Neural progenitor cell (in vitro differentiated cells): ENCODE data around the gene CNTNAP2. TPM values are rescaled to one million over a fixed set of nuclear protein-coding genes. Genes with fewer than 3 reads are reported as not detected.

Experiments
- DNase-seq: peaks from one replicate; pipeline ENCODE4 v3.0.0-alpha.2; 2016; ENCODE audit warnings: low spot score
- H2AFZ ChIP-seq: fragments of 200-600 bp; sonication (generic); replicated peaks from 2 replicates; pipeline ENCODE4 v1.6.1; 2016; ENCODE audit warnings: antibody characterized with exemption
- H3F3A ChIP-seq: fragments of 200-600 bp; sonication (generic); 2 replicates; pipeline ENCODE4 v1.6.1; 2016; ENCODE audit warnings: antibody characterized with exemption, low read depth
- H3K27ac ChIP-seq: fragments of 200-600 bp; sonication (generic); 2 replicates; pipeline ENCODE4 v1.5.1; 2016; ENCODE audit warnings: mild to moderate bottlenecking
- H3K27me3 ChIP-seq: fragments of 200-600 bp; sonication (generic); 2 replicates; pipeline ENCODE4 v1.6.1; 2016; ENCODE audit warnings: mild to moderate bottlenecking, moderate library complexity
- H3K36me3 ChIP-seq: fragments of 200-600 bp; sonication (generic); 2 replicates; pipeline ENCODE4 v1.5.1; 2016
- H3K4me1 ChIP-seq: fragments of 200-600 bp; sonication (generic); 2 replicates; pipeline ENCODE4 v1.6.1; 2016; ENCODE audit warnings: mixed run types
- H3K4me2 ChIP-seq: fragments of 200-600 bp; sonication (generic); 2 replicates; pipeline ENCODE4 v1.6.1; 2016
- H3K4me3 ChIP-seq: fragments of 200-600 bp; sonication (generic); 2 replicates; pipeline ENCODE4 v1.5.1; 2016
- H3K79me2 ChIP-seq: fragments of 200-600 bp; sonication (generic); 2 replicates; pipeline ENCODE4 v1.6.1; 2016; ENCODE audit warnings: low read depth
- H3K9ac ChIP-seq: fragments of 200-600 bp; sonication (generic); 2 replicates; pipeline ENCODE4 v1.6.1; 2016
- H3K9me3 ChIP-seq: fragments of 200-600 bp; sonication (generic); 2 replicates; pipeline ENCODE4 v1.5.1; 2016; ENCODE audit warnings: low read depth
- H4K20me1 ChIP-seq: fragments of 200-600 bp; sonication (generic); 2 replicates; pipeline ENCODE4 v1.6.1; 2016; ENCODE audit warnings: low read depth
- H3K27ac Mint-ChIP-seq: 3 replicates; pipeline ENCODE4 v1.8.0; 2021; ENCODE audit warnings: mixed read lengths
- H3K27me3 Mint-ChIP-seq: 2 replicates; pipeline ENCODE4 v1.8.0; 2022; ENCODE audit warnings: low read depth, mild to moderate bottlenecking, inconsistent platforms, moderate library complexity, mixed read lengths; ENCODE audit not compliant: insufficient read depth
- H3K36me3 Mint-ChIP-seq: 3 replicates; pipeline ENCODE4 v1.8.0; 2021; ENCODE audit warnings: mixed read lengths
- H3K4me1 Mint-ChIP-seq: 3 replicates; pipeline ENCODE4 v1.8.0; 2021; ENCODE audit warnings: mixed read lengths
- H3K4me3 Mint-ChIP-seq: 3 replicates; pipeline ENCODE4 v1.8.0; 2021; ENCODE audit warnings: mild to moderate bottlenecking, moderate library complexity, mixed read lengths
- H3K9me3 Mint-ChIP-seq: 3 replicates; pipeline ENCODE4 v1.8.0; 2020; ENCODE audit warnings: mixed read lengths
- EZH2 ChIP-seq: fragments of 200-600 bp; sonication (generic); IDR thresholded peaks from 2 replicates; pipeline ENCODE4 v1.6.1; 2017; ENCODE audit warnings: antibody characterized with exemption, mild to moderate bottlenecking, moderate library complexity
- EZH2phosphoT487 ChIP-seq: fragments of 200-600 bp; sonication (generic); IDR thresholded peaks from 2 replicates; pipeline ENCODE4 v1.6.1; 2017; ENCODE audit warnings: antibody characterized with exemption
- total RNA-seq: library from RNA; depleted of rRNA; stranded (reverse); fragments of >200 nt; gene quantifications from 2 replicates; pipeline ENCODE4 v1.2.3, GENCODE V29; 2015; ENCODE audit warnings: low replicate concordance
- TF ChIP-seq, protein P1 (sequence below): fragments of 200-600 bp; sonication (generic); IDR thresholded peaks from 2 replicates; pipeline ENCODE4 v1.5.1; 2017; ENCODE audit warnings: antibody characterized with exemption, mild to moderate bottlenecking

The CNTNAP2 gene
- total RNA-seq = 110 and 126 TPM in 2 replicates

DNA sequence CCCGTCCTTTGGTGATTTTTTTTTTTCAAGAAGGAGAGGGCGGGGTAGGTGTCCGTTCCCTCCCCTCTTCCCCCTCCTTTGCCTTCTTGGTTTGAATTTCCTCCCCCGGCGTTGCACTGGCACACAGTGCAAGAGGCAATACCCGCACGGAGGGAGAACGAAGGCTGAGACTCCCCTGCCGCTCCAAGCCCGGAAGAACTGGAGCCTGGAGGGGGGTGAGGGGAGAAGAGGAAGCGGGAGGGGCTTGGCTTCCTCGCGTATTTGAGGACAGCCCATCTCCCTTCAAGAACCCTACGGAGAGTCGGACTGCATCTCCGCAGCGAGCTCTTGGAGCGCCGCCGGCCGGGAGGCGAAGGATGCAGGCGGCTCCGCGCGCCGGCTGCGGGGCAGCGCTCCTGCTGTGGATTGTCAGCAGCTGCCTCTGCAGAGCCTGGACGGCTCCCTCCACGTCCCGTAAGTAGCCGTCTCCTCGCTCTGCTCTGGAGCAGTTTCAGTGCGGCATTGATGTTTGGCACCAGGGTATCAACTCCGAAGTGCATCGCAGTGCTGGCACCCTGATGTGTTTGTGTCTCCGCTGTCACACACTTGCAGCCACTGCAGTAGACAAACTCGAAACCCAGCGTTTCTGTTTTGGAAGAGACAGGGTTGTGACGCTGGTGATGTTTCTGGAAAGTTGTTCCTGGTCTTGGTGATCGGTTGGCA, at the start of gene CNTNAP2:
Gene CNTNAP2, plus strand, starts transcription at position 281 of the 702 bp plus-strand sequence. Its CDS starts 76 bp downstream, at position 357.
- Mint-ChIP-seq H3K9me3 (peaks cover 3% of the 10 kb centered on the region), H3K27me3 (peaks cover 14% of the 10 kb centered on the region), H3K36me3 (no peaks in the 10 kb centered on the region), H3K27ac (no peak within 1 kb of the TSS), H3K4me1 (peaks cover 12% of the 10 kb centered on the region), H3K4me3 (peak within 1 kb of the TSS; percentile 94)
- Histone ChIP-seq H3K9me3 (no peaks in the 10 kb centered on the region), H3F3A (peaks cover 26% of the 10 kb centered on the region), H3K79me2 (no peaks in the 10 kb centered on the region), H3K27ac (no peak within 1 kb of the TSS), H3K4me3 (peak within 1 kb of the TSS; percentile 79), H3K9ac (no peak within 1 kb of the TSS), H3K4me2 (peak within 1 kb of the TSS; percentile 86), H4K20me1 (peaks cover 21% of the 10 kb centered on the region), H3K36me3 (no peaks in the 10 kb centered on the region), H3K4me1 (no peaks in the 10 kb centered on the region), H3K27me3 (peaks cover 54% of the 10 kb centered on the region), H2AFZ (peak within 1 kb of the TSS; percentile 84)
- TF ChIP-seq, protein P1, sequence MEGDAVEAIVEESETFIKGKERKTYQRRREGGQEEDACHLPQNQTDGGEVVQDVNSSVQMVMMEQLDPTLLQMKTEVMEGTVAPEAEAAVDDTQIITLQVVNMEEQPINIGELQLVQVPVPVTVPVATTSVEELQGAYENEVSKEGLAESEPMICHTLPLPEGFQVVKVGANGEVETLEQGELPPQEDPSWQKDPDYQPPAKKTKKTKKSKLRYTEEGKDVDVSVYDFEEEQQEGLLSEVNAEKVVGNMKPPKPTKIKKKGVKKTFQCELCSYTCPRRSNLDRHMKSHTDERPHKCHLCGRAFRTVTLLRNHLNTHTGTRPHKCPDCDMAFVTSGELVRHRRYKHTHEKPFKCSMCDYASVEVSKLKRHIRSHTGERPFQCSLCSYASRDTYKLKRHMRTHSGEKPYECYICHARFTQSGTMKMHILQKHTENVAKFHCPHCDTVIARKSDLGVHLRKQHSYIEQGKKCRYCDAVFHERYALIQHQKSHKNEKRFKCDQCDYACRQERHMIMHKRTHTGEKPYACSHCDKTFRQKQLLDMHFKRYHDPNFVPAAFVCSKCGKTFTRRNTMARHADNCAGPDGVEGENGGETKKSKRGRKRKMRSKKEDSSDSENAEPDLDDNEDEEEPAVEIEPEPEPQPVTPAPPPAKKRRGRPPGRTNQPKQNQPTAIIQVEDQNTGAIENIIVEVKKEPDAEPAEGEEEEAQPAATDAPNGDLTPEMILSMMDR = peak; percentile 13
- TF ChIP-seq EZH2 (no peak), EZH2phosphoT487 (no peak)
- DNase-seq = peak; percentile 85

DNA sequence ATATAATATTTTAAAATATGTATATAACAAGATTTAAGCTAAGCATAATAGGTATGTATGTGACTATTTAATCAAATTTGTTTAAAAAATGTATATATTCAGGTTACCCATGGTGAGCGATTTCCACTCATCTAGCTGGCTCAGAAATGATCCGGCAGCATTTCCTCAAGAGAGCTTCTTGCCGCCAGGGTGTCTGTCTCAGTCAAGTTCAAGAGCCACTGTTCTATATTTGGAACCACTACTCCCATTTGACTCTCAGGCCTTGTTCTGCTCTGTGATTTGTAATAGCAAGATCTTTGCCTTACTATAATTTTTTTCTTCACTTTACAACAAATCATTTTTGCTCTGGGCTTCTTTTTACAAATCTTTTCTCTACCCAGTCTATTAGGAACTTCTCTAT, 48.7 kb upstream of the CNTNAP2 start:
- Mint-ChIP-seq H3K27ac (no peak overlapping the region), H3K9me3 (no peaks in the 10 kb centered on the region), H3K4me1 (no peaks in the 10 kb centered on the region), H3K36me3 (no peaks in the 10 kb centered on the region), H3K4me3 (no peak overlapping the region), H3K27me3 (no peaks in the 10 kb centered on the region)
- Histone ChIP-seq H3F3A (no peaks in the 10 kb centered on the region), H3K4me2 (no peak overlapping the region), H3K36me3 (no peaks in the 10 kb centered on the region), H3K79me2 (no peaks in the 10 kb centered on the region), H3K27me3 (no peaks in the 10 kb centered on the region), H3K9me3 (no peaks in the 10 kb centered on the region), H3K4me1 (no peaks in the 10 kb centered on the region), H3K4me3 (no peak overlapping the region), H4K20me1 (no peaks in the 10 kb centered on the region), H3K9ac (no peak overlapping the region), H2AFZ (no peak overlapping the region), H3K27ac (no peak overlapping the region)
- no peak for TF ChIP-seq EZH2
- TF ChIP-seq EZH2phosphoT487 = no peak
- TF ChIP-seq, protein P1 = no peak
- no peak for DNase-seq

DNA sequence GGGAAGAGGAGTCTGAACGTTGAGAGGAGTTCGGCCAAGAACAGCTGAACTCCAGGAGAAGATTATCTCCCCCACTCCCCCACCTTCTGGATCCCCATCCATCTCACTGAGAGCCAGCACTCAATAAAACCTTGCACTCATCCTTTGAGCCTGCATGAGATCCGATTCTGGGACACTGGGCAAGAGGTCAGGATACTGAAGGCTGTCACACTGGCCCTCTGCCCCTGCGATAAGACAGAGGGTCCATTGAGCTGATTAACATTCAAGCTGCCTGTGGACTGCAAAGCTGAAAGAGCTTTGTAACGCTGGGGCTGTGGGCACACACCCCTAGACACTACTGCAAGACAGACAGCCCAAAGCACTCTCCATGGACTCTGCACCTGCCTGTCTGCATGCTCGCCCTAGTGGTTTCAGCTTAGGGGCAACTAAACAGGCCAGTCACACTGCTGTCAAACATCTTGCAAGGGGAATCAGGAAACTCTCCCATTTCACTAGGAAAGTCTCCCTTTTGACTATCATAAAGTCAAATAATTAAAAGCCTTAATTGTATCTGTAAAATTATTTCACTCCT, 42.3 kb upstream of the CNTNAP2 start:
- H3K27me3 ChIP-seq = no peaks in the 10 kb centered on the region
- Mint-ChIP-seq H3K4me3 (no peak overlapping the region), H3K36me3 (no peaks in the 10 kb centered on the region), H3K4me1 (peaks cover 3% of the 10 kb centered on the region), H3K27ac (no peak overlapping the region), H3K27me3 (no peaks in the 10 kb centered on the region), H3K9me3 (no peaks in the 10 kb centered on the region)
- H3K4me3 ChIP-seq = no peak overlapping the region
- H3K9me3 ChIP-seq = no peaks in the 10 kb centered on the region
- no peaks in the 10 kb centered on the region for H3K4me1 ChIP-seq
- DNase-seq = peak; percentile 31
- no peaks in the 10 kb centered on the region for H4K20me1 ChIP-seq
- TF ChIP-seq, protein P1 = no peak
- no peak for TF ChIP-seq EZH2phosphoT487
- TF ChIP-seq EZH2 = no peak
- no peaks in the 10 kb centered on the region for H3F3A ChIP-seq
- no peak overlapping the region for H3K9ac ChIP-seq
- H2AFZ ChIP-seq = no peak overlapping the region
- no peak overlapping the region for H3K4me2 ChIP-seq
- no peak overlapping the region for H3K27ac ChIP-seq
- H3K36me3 ChIP-seq = no peaks in the 10 kb centered on the region
- H3K79me2 ChIP-seq = no peaks in the 10 kb centered on the region
